GM12892 (cell line): ENCODE data around the gene AIF1.

Experiments used
- POLR2A ChIP-seq: IDR thresholded peaks from 2 replicates; pipeline ENCODE4 v1.6.1; 2011; ENCODE audit warnings: low read depth, low read length, control low read depth
- POLR2AphosphoS5 ChIP-seq: IDR thresholded peaks from 2 replicates; pipeline ENCODE4 v1.6.1; 2011; ENCODE audit warnings: low read depth, low read length, control low read depth
- TAF1 ChIP-seq: IDR thresholded peaks from 2 replicates; pipeline ENCODE4 v1.6.1; 2011; ENCODE audit warnings: low read depth, mild to moderate bottlenecking, control low read depth, low read length, borderline replicate concordance

- TF ChIP-seq TAF1 (no peak), POLR2A (no peak), POLR2AphosphoS5 (no peak)
Observed at GRCh38 chr6:31609519-31610406, 5.3 kb upstream of the AIF1 start.
